ENCODE data around the gene MISP. TPM values are rescaled to one million over a fixed set of nuclear protein-coding genes. Genes with fewer than 3 reads are reported as not detected.

Gene MISP
- total RNA-seq, 8 experiments from 2014 or later: 0.13 to 0.61 (median 0.28) TPM

DNA sequence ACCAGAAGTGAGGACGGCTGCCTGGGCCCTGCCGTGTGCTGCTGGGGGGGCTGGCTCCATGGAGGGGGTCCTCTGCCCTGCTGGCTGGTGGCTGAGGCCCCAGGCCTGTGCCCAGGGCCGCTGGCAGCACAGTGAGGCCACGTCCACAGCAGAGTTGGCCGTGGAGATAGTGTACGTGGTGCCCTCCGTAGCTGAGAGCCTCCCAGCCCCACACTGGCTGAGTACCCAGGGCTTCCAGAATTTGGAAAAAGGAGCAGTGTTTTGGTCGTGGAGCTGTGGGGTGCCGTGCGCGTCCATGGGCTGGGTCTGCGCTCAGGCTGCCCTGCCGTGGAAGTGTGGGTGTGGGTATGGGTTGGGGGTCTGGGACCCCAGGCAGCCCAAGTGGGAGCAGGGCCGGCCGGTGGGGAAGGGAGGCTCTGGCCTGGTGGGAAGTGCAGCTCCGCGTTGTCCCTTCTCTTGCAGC lies 52.2 kb downstream of the MISP start:
- WGBS, 10 experiments: 80 to 100% (median 88%) methylated on average over 1 to 4 of the region's 17 CpGs; no CpG with 5 or more reads in 4 of the 10 experiments
- in situ Hi-C loops (cut with MboI; ENCODE audit: low pct_unique_long_range_greater_than_20kb in 2 of 9, low sequenced_read_pairs in 9 of 9, unreplicated experiment in 9 of 9): no loop called here
- Histone ChIP-seq H3K4me1 (replicated peaks in 1 of 2) (peaks cover 34 to 41% of the 10 kb centered on the region in 2 donors), H3K27ac (no peak overlapping the region), H3K4me3 (no peak overlapping the region)
- peak in 2 of 8 experiments; percentile 1 to 4 for ATAC-seq (replicated peaks in 6 of 8)

DNA sequence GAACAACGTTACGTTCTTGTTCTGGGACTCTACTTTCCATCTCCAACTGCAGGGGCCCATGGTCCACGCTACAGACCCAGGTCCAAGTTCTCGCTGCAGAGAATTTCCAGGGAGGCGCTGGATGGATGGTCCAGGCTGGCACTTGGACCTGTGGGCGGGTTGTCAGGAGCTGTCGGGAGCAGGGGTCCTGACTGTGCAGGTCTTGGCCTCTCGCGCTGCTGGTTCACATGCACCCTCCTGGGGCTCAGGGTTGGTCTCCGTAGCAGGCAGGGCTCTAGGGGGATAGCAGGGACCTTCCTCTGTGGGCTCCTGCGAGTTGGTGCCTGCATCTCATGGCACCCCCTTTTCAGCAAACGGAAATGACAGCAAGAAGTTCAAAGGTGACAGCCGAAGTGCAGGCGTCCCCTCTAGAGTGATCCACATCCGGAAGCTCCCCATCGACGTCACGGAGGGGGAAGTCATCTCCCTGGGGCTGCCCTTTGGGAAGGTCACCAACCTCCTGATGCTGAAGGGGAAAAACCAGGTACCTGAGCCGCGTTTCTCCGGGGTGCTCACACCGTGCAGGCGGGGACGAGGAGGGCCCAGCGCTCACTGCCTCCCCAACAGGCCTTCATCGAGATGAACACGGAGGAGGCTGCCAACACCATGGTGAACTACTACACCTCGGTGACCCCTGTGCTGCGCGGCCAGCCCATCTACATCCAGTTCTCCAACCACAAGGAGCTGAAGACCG lies 52.9 kb downstream of the MISP start:
- in situ Hi-C loops (cut with MboI; ENCODE audit: low pct_unique_long_range_greater_than_20kb in 2 of 9, low sequenced_read_pairs in 9 of 9, unreplicated experiment in 9 of 9): no loop called here
- peak in 3 of 8 experiments; percentile 0 to 9 (median 6) for ATAC-seq (replicated peaks in 6 of 8)
- Histone ChIP-seq H3K27ac (no peak overlapping the region), H3K4me3 (no peak overlapping the region), H3K4me1 (replicated peaks in 1 of 2) (peaks cover 31 to 41% of the 10 kb centered on the region in 2 donors)
- 93 to 100% (median 100%) methylated on average over 2 to 11 of the region's 31 CpGs; no CpG with 5 or more reads in 3 of the 10 experiments for WGBS, 10 experiments

DNA sequence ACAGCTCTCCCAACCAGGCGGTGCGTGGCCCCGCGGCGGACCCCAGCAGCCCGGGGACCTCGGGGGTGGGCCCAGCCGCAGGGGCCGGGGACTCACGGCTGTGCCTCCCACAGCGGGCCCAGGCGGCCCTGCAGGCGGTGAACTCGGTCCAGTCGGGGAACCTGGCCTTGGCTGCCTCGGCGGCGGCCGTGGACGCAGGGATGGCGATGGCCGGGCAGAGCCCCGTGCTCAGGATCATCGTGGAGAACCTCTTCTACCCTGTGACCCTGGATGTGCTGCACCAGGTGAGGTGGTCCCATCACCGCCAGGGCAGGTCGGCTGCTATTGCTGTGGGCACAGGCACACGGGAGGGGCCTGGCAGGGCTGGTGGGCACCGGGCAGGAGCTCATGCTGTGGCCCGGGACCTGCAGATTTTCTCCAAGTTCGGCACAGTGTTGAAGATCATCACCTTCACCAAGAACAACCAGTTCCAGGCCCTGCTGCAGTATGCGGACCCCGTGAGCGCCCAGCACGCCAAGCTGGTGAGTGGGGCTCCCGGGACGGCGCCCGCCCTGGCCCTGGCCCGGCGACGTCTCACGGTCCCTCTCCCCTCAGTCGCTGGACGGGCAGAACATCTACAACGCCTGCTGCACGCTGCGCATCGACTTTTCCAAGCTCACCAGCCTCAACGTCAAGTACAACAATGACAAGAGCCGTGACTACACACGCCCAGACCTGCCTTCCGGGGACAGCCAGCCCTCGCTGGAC lies 53.7 kb downstream of the MISP start:
- ATAC-seq (replicated peaks in 6 of 8): peak in 4 of 8 experiments; percentile 5 to 18 (median 10)
- Histone ChIP-seq H3K4me1 (replicated peaks in 1 of 2) (peaks cover 24 to 36% of the 10 kb centered on the region in 2 donors), H3K27ac (no peak overlapping the region), H3K4me3 (no peak overlapping the region)
- in situ Hi-C loops (cut with MboI; ENCODE audit: low pct_unique_long_range_greater_than_20kb in 2 of 9, low sequenced_read_pairs in 9 of 9, unreplicated experiment in 9 of 9): no loop called here
- 60 to 100% (median 83%) methylated on average over 1 to 8 of the region's 53 CpGs; no CpG with 5 or more reads in 6 of the 10 experiments for WGBS, 10 experiments

DNA sequence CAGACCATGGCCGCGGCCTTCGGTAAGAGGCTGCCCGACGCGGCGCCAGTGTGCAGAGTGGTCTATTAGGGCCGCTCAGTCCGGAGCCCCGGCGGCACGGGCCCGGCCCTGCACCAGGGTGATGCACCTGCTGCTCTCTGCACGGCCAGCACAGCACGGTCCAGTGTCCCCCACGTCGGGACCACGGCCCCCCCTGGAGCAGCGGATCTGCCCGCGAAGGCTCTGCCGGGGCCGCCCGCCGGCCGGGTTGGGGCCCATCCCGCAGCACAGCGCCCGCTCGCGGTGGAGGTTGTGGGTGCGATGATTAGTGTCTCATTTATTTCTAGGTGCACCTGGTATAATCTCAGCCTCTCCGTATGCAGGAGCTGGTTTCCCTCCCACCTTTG lies 54.2 kb downstream of the MISP start:
- in situ Hi-C loops (cut with MboI; ENCODE audit: low pct_unique_long_range_greater_than_20kb in 2 of 9, low sequenced_read_pairs in 9 of 9, unreplicated experiment in 9 of 9): no loop called here
- Histone ChIP-seq H3K4me1 (replicated peaks in 1 of 2) (peaks cover 18 to 31% of the 10 kb centered on the region in 2 donors), H3K27ac (no peak overlapping the region), H3K4me3 (no peak overlapping the region)
- WGBS, 10 experiments: 100% methylated on average over 2 to 6 of the region's 33 CpGs; no CpG with 5 or more reads in 8 of the 10 experiments
- peak in 4 of 8 experiments; percentile 5 to 13 (median 9) for ATAC-seq (replicated peaks in 6 of 8)

DNA sequence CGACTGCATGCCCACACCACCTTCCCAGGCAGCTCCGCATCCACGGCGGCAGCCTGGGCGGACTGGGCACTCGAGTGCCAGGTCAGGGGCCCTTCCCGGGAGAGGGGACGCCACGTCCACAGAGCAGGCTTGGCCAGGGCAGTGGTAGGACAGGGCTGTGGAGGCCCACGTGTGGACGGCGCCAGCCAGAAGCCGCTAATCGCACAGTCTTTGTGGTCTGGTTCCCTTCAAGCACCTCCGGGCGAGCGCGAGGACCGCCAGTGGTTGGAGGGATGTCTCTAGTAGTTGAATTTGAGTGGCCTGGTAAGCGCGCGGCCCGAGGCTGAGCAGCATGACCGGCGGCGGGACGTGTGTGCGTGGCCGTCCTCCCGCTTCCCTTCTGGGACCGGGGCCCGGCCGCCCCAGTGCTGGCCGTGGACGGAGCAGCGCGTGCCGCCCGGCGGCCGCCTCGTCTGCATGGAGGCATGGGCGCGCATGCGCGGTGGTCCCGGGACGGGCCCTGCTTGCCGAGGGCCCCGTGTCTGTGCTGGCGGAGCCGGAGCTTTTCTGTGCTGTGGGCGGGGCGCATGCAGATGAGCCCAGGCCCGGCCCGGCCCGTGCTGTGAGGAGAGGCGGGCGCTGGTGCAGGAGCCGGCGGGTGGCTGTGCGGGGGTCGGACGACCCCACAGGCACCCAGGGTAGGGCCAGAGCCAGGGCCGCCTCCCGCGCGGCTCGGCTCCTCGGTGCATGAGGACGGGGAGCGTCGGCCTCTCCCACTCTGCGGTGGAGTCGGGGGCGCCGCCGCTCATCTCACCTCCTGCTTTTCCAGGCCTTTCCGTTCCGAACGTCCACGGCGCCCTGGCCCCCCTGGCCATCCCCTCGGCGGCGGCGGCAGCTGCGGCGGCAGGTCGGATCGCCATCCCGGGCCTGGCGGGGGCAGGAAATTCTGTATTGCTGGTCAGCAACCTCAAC lies 55.0 kb downstream of the MISP start:
- ATAC-seq (replicated peaks in 6 of 8): peak in 5 of 8 experiments; percentile 2 to 17 (median 10)

DNA sequence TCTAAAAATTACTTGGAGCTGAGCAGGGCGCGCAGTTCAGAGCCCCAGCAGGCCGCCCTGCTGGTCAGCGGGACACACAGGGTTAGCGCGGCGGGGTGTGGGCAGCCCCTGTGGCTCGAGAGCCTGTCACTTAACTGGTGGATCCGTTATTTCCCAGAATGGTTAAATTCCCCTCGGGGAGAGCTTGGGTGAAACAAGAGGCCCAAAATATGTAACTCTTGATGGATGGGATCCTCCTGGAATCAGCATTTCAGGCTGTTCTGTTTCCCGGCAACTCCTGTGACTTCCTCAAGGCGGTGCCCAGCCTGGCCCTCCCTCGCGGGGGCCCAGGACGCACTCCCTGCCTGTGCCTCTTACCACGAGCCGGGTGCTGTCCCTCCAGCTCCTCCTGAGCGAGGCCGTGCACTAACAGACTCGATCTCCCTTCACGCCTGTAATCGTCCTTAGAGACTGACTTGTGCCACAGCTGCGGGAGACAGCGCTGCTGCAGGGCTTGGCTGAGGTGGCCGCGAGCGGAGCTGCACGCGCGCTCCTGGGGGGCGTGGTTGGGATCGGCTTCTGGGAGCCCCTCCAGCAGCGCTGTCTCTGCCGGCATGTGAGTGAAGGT lies 56.0 kb downstream of the MISP start:
- no peak overlapping the region for H3K27ac ChIP-seq

More for the DNA sequence above, 55.0 kb downstream of the MISP start:
- 95 to 100% (median 95%) methylated on average over 5 to 43 of the region's 93 CpGs; no CpG with 5 or more reads in 7 of the 10 experiments for WGBS, 10 experiments
- in situ Hi-C loops (cut with MboI; ENCODE audit: low pct_unique_long_range_greater_than_20kb in 2 of 9, low sequenced_read_pairs in 9 of 9, unreplicated experiment in 9 of 9): no loop called here
- Histone ChIP-seq H3K4me1 (replicated peaks in 1 of 2) (peaks cover 16 to 24% of the 10 kb centered on the region in 2 donors), H3K4me3 (no peak overlapping the region), H3K27ac (no peak overlapping the region)

DNA sequence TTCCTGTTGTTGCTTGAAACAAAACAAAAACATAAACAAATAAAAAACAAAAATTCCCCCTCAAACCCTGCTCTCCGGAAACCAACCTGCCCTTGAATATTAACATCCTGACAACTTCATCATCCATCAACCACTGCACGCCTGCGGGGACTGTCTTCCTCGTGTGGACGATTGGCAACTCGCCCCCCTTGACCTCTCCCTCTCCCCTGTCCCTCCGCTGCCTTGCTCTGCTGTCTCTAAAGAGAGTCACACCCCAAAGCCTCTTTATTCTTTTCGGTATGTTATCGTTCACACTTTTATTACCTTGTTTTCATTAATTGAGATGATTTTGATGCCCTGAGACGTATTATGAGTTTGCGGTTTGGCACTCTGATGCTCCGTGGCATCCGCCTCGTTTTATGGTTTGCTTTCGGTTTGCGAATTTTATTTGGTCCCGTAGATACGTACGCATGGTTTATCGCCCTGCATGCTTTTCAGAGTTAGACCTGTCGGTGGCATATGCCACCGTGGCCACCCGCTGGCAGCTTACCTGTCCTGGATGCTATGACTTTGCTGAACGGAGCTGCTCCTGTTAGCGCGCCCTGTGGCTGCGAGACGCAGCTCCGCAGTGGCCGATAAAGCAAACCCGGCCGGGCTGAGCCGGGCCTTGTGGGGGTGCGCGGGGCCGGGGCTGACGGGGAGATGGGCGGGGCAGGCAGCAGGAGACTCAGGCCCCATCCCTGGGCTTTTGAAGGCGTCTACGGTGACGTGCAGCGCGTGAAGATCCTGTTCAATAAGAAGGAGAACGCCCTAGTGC lies 56.9 kb downstream of the MISP start:
- in situ Hi-C loops (cut with MboI; ENCODE audit: low pct_unique_long_range_greater_than_20kb in 2 of 9, low sequenced_read_pairs in 9 of 9, unreplicated experiment in 9 of 9): no loop called here
- no peak overlapping the region for H3K27ac ChIP-seq
- H3K4me3 ChIP-seq: no peak overlapping the region
- WGBS, 10 experiments: 83 to 100% (median 93%) methylated on average over 1 to 22 of the region's 44 CpGs; no CpG with 5 or more reads in 1 of the 10 experiments
- peaks cover under 1 to 4% of the 10 kb centered on the region in 2 donors for H3K4me1 ChIP-seq (replicated peaks in 1 of 2)
- ATAC-seq (replicated peaks in 6 of 8): no peak

More for the DNA sequence above, 56.0 kb downstream of the MISP start:
- Histone ChIP-seq H3K4me3 (no peak overlapping the region), H3K4me1 (replicated peaks in 1 of 2) (peaks cover 10 to 13% of the 10 kb centered on the region in 2 donors)
- no peak for ATAC-seq (replicated peaks in 6 of 8)
- in situ Hi-C loops (cut with MboI; ENCODE audit: low pct_unique_long_range_greater_than_20kb in 2 of 9, low sequenced_read_pairs in 9 of 9, unreplicated experiment in 9 of 9): no loop called here
- 75 to 100% (median 90%) methylated on average over 2 to 27 of the region's 34 CpGs; no CpG with 5 or more reads in 2 of the 10 experiments for WGBS, 10 experiments

DNA sequence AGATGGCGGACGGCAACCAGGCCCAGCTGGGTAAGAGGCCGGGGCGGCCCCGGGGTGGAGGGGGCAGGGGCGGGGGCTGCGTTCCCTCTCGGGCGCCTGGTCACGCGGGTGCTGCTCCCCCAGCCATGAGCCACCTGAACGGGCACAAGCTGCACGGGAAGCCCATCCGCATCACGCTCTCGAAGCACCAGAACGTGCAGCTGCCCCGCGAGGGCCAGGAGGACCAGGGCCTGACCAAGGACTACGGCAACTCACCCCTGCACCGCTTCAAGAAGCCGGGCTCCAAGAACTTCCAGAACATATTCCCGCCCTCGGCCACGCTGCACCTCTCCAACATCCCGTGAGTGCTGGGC lies 57.5 kb downstream of the MISP start:
- Histone ChIP-seq H3K4me1 (replicated peaks in 1 of 2) (no peaks in the 10 kb centered on the region), H3K4me3 (no peak overlapping the region), H3K27ac (no peak overlapping the region)
- no peak for ATAC-seq (replicated peaks in 6 of 8)
- in situ Hi-C loops (cut with MboI; ENCODE audit: low pct_unique_long_range_greater_than_20kb in 2 of 9, low sequenced_read_pairs in 9 of 9, unreplicated experiment in 9 of 9): no loop called here
- WGBS, 10 experiments: 90 to 100% methylated on average over 2 of the region's 26 CpGs; no CpG with 5 or more reads in 8 of the 10 experiments

DNA sequence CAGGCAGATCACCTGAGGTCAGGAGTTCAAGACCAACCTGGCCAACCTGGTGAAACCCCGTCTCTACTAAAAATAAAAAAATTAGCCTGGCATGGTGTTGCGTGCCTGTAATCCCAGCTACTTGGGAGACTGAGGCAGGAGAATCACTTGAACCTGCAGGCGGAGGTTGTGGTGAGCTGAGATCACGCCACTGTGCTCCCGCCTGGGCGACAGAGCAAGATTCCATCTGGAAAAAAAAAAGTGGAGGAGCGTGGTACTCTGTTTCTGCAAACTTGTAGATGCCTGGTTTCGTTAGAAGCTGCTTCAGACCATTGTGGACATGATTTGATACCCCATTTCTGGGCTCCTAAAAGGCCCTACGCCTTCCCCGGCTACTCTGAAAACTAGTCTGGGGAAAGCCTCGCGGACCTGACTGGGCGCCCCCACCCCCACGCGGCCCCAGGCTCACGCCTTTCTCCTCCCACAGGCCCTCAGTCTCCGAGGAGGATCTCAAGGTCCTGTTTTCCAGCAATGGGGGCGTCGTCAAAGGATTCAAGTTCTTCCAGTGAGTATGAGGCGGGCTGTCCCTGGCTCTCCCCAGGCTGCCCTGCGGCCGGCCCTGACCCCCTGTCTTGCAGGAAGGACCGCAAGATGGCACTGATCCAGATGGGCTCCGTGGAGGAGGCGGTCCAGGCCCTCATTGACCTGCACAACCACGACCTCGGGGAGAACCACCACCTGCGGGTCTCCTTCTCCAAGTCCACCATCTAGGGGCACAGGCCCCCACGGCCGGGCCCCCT lies 59.4 kb downstream of the MISP start:
- no peaks in the 10 kb centered on the region for H3K4me1 ChIP-seq (replicated peaks in 1 of 2)
- in situ Hi-C loops (cut with MboI; ENCODE audit: low pct_unique_long_range_greater_than_20kb in 2 of 9, low sequenced_read_pairs in 9 of 9, unreplicated experiment in 9 of 9): no loop called here
- no peak overlapping the region for H3K4me3 ChIP-seq
- WGBS, 10 experiments: 60 to 100% (median 93%) methylated on average over 1 to 11 of the region's 30 CpGs; no CpG with 5 or more reads in 2 of the 10 experiments
- no peak overlapping the region for H3K27ac ChIP-seq
- no peak for ATAC-seq (replicated peaks in 6 of 8)

DNA sequence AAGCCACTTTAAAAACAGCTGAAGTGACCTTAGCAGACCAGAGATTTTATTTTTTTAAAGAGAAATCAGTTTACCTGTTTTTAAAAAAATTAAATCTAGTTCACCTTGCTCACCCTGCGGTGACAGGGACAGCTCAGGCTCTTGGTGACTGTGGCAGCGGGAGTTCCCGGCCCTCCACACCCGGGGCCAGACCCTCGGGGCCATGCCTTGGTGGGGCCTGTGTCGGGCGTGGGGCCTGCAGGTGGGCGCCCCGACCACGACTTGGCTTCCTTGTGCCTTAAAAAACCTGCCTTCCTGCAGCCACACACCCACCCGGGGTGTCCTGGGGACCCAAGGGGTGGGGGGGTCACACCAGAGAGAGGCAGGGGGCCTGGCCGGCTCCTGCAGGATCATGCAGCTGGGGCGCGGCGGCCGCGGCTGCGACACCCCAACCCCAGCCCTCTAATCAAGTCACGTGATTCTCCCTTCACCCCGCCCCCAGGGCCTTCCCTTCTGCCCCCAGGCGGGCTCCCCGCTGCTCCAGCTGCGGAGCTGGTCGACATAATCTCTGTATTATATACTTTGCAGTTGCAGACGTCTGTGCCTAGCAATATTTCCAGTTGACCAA lies 60.1 kb downstream of the MISP start:
- in situ Hi-C loops (cut with MboI; ENCODE audit: low pct_unique_long_range_greater_than_20kb in 2 of 9, low sequenced_read_pairs in 9 of 9, unreplicated experiment in 9 of 9): no loop called here
- Histone ChIP-seq H3K27ac (no peak overlapping the region), H3K4me3 (no peak overlapping the region), H3K4me1 (replicated peaks in 1 of 2) (no peaks in the 10 kb centered on the region)
- ATAC-seq (replicated peaks in 6 of 8): peak in 2 of 8 experiments; percentile 1 to 10
- 60 to 100% (median 96%) methylated on average over 1 to 5 of the region's 25 CpGs; no CpG with 5 or more reads in 7 of the 10 experiments for WGBS, 10 experiments
